ENCODE measurements around the gene TAF1D.

TAF1D gene

DNA sequence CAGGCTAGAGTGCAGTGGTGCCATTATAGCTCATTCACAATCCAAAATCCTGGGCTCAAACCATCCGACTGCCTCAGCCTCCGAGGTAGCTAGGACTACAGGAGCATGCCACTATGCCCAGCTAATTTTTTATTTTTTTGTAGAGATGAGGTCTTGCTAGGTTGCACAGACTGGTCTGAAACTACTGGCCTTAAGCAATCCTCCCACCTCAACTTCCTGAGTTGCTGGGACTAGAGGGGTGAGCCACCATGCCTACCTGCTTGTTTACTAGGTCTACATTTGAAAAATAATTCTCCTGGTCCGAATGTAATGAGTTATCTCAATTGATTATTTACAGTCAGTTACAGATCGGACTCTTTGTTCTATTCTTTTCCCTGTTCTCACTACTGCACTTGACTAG is 22.0 kb downstream of the TAF1D start:
- DNase-seq, result no peak

DNA sequence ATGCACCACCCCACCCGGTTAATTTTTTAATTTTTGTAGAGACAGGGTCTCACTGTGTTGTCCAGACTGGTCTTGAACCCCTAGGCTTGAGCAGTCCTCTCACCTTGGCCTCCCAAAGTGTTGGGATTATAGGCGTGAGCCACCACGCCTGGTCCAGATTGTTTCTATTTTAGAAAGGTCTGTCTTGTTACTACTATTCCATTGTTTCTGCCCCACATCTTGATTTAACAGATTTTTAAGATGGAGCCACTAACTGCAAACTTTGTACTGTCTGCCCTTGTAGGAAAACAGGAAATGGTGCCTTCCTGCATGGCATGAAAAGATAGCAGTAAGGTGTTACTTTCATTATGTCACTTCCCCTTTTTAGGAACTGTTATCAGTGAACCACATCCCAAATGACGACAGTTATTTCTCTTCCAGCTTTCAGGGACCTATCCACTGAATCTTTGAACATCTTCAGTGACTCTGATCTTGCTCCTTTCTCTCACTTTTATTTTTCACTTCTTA is 23.2 kb downstream of the TAF1D start:
- no peak for DNase-seq

DNA sequence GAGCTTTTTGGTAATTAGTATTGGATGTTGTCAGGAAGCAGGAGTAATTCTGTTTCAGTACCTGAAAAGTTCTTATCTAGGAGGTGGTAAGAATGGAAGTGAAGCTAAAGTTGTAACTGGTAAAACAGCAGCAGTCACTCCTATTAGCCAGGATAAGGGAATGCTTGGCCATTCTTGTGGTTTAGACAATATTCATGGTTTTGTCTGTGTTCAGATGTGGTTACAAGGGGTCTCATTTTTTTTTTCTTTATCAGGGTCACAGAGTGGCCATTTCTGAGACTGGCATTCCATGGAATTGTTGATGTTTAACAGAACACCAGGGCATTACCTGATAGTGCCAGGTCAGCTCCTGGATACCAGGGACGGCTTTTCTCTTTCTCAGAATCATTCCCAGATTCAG is 23.8 kb downstream of the TAF1D start:
- DNase-seq, result no peak

DNA sequence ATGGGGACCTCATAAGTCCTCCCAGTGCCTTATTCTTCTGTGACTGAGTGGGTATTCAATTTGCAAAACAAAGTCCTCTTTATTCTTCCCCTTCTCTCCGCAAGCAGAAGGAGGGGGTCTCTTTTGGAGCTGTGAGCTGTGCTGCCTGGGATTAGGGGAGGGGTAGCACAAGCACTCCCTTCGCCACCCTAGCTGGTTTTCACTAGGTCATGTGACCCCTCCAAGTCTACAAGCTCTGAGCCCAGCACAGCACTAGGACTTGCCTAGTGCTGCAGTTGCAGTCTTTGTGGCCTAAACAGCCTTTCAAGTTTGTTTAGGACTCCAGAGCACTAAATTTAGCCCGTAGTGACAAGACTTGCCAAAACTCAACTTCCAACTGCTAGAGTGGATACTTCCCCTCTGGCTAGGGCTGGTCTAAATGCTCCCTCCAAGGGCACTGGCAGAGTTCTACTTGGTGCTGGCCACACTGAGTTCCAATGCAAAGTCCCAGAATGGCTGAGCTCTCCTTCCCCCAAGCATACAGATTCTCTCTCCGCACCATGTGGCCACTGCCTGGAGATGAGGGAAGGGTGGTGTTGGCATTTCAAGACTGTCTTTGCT is 25.4 kb downstream of the TAF1D start:
- DNase-seq, result no peak

DNA sequence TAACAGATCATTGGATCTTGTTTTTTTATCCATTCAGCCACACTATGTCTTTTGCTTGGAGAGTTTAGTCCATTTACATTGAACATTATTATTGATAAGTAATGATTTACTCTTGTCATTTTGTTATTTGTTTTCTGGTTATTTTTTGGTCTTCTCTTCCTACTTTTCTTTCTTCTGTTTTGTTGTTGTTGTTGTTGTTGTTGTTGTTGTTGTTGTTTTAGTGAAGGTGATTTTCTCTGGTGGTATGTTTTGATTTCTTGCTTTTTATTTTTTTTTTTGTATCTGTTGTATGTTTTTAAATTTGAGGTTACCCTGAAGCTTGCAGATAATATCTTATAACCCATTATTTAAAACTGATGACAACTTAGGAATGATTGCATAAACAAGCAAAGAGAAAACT is 28.6 kb downstream of the TAF1D start:
- no peak for DNase-seq

DNA sequence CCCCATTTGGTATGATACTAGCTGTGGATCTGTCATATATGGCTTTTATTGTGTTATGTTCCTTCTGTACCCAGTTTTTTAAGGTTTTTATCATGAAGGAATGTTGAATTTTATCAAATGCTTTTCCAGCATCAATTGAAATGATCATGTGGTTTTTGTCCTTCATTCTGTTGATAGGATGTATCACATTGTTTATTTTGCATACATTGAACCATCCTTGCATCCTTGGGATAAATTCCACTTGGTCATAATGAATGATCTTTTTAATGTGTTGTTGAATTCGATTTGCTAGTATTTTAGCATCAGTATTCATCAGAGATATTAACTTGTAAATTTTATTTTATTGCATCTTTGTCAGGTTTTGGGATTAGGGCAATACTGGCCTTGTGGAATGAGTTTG is 31.1 kb downstream of the TAF1D start:
- DNase-seq, result no peak

DNA sequence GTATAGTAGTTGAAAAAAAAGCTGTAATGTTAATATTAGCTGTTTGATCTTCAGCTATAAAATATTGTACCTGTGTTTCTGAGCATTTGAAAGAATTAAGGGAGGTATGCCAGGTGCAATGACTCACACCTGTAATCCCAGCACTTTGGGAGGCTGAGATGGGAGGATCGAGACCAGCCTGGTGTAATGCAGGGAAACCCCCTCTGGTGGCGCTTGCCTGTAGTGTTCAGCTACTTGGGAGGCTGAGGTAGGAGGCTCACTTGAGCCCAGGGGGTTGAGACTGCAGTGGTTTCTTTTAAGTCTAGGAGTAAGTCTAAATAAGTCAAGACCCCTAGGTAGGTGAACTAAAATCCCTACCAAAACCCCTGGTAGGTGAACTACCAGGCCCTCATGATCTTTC is 37.1 kb downstream of the TAF1D start:
- DNase-seq, result no peak

DNA sequence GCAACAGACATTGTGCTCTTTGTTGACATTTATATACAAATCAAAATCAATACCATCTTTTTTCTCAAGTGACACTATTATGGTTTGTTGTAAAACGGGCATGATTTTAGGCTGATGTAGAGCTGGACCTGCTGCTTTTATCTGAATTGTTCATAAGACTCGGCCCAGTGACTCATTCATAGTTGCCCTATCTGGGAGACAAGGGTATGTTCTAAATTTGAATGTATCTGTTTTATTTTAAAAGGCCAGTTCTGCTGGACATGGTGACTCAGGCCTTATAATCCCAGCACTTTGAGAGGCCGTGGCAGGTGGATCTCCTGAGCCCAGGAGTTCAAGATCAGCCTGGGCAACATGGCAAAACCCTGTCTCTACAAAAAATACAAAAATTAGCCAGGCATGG is 40.5 kb downstream of the TAF1D start:
- no peak for DNase-seq

DNA sequence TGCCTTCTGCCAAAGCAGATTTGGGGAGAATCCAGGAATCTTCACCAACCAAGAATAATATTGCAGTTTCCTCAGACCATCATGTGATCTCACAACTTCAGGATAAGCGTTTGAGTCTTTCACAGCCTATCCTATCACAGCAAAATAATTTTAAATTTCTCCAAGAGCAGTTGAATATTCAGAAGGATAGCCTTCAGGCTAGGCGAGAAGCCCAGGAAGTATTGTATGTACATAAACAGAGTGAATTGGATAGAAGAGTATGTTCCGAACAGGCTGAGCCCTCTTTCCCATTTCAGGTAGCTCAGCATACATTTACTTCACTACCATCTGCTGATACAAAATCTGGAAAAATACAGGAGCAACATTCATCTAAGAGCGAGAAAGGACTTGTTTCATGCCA is 43.7 kb downstream of the TAF1D start:
- DNase-seq, result no peak

DNA sequence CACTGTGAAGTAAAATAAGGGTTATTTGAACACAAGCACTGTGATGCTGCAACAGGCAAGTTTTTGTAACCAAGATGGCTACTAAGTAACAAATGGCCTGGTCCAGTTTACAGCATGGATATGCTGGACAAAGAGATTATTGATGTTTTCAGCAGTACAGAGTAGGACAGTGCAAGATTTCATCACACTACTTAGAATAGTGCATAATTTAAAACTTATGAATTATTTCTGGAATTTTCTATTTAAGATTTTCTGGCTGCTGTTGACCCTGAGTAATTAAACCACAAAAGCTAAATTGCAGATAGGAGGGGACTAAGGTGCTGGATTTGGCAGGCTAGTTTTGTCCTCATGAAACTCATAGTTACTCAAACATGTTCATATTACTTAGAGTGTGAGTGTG is 46.7 kb downstream of the TAF1D start:
- DNase-seq, result no peak

DNA sequence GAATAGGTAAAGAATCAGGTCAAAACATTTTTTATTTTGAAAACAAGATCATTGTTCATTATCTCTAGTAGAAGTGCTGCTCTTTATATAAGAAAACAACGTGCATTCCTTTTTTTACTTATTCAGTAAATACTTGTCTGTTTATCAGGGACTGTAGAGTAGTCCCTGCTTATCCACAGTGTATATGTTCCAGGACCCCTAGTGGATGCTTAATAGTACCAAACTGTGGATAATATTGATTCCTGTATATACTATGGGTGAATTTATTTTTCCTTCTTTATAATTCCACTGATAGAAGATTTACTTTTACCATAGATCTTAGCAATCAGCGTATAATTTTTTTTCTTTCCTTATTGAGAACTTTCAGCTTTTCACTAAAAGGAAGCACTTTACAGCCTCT is 47.2 kb downstream of the TAF1D start:
- no peak for DNase-seq

DNA sequence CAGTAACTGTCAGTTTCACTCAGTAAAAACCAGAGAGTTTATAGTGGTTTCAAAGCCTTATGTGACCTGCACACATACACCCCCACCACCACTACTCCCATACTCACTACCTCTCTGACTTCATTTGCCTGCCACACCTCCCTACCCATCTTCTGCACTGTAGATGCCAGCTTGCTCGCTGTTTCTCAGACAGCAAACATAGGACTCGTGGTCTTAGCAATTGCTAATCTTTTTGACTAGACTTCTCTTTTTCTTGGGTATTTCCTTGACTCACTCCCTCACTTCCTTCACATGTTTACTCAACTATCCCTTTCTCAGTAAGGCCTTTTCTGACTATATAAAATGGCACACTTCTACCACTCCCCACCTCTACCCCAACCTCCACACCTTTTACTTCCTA is 52.1 kb downstream of the TAF1D start:
- DNase-seq, result no peak

DNA sequence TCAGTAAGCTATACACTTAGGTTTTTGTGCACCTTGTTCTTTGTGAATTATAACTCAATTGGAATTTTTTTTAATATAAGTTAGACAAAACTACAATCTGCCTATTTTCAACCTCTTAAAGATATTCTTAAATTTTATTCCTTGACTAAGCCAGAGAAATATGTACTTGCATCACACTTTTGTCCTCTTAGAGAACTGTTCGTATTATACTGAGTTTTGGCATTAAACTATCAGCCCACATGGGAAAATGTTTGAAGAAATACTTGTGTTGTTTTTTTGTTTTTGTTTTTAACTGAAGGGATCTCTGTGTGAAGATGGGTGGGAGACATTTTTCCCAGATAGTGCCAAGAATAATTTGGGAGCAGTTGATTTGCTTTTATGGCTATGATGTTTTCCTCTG is 54.5 kb downstream of the TAF1D start:
- no peak for DNase-seq

DNA sequence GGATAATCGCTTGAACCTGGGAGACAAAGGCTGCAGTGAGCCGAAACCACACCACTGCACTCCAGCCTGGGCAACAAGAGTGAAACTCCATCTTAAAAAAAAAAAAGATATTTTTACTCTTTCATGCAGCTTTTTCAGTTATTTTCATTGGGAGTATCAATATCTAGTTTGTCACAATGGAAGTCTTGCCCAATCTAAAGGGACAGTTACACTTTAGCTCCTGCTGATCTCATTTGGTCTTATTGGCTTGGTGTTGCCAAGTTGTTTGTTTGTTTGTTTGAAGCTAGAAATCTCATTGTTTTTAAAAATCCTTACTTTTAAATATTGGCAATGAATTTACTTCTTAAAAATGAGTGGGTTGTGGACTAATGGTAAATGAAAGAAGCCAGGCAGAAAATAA is 55.1 kb downstream of the TAF1D start:
- no peak for DNase-seq

All from central memory CD4-positive, alpha-beta T cell (primary cell).